Fibroblast of peridontal ligament (primary cell): Measurements from ENCODE around the gene COL5A1.

Experiments used
- DNase-seq: peaks from one replicate; pipeline ENCODE4 v3.0.0-alpha.2; 2010; ENCODE audit errors: extremely low read depth

Gene COL5A1

GRCh38 chr9:134815435-134816214 is 174.0 kb downstream of the COL5A1 start:
- DNase-seq = no peak

DNA sequence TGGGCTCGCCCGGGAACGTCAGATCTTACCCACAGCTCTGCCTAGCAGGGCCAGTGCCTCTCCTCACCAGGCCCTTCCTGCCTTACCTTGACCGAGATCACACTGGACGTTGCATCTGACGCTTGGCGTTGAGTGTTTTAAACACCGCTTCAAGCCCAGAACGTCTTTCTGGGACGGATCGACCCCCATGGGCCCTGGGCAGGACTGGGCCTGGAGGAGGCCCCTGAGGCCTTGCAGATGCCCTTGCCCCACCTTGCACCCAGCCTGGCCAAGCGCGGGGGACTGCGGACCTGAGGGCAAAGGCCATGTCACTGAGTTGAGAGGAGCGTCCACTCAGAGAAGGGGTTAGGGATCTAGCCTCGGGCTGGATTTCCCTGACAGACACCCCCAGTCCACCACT is 174.7 kb downstream of the COL5A1 start:
- DNase-seq = no peak

- DNase-seq = no peak
Observed at GRCh38 chr9:134818000-134818568, 176.5 kb downstream of the COL5A1 start.

- DNase-seq = no peak
Observed at GRCh38 chr9:134818591-134818990, 177.0 kb downstream of the COL5A1 start.

DNA sequence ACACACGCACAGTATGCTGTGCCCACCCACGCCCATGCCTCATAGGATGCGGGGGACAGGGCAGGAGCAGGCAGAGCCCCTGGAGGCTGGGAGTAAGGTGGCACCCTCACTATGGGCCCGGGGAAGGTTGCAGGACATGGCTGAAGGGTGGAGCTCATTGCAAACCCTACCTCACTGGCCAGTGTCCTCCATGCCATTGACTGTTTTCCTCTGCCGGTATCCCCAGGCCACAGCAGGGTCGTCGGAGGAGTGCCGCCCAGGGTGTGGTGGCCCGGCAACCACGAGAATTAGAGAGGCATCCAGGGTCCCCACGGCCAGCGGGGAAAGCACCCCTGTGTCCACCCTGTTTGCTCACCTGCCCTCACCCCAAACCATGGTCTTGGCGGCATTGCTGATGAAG is 179.3 kb downstream of the COL5A1 start:
- DNase-seq = no peak

GRCh38 chr9:134822541-134822940 is 180.9 kb downstream of the COL5A1 start:
- no peak for DNase-seq

- no peak for DNase-seq
Observed at GRCh38 chr9:134823623-134824022, 182.0 kb downstream of the COL5A1 start.

- no peak for DNase-seq
Observed at GRCh38 chr9:134824583-134824982, 183.0 kb downstream of the COL5A1 start.

GRCh38 chr9:134825025-134825424 is 183.4 kb downstream of the COL5A1 start:
- no peak for DNase-seq

- DNase-seq = no peak
Observed at GRCh38 chr9:134826336-134827285, 185.0 kb downstream of the COL5A1 start.

- DNase-seq = no peak
Observed at GRCh38 chr9:134827559-134827958, 186.0 kb downstream of the COL5A1 start.

GRCh38 chr9:134827993-134828392 is 186.4 kb downstream of the COL5A1 start:
- DNase-seq = no peak

DNA sequence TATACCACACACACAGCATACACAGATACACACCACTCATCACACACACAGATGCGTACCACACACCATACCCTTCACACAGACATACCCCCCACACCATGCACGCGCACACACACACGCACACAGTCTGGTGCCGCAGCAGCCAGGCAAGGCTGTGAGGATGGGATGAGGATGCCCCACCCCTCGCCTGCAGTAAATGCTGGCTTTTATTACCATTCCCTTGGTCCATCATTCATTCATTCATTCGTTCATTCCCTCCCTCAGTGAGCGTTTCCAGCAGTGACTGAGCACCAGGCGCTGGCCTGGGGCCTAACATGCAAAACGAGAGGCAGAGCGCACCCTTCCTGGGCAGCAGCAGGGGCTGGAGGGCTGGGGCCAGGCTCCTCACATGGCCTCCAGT is 187.3 kb downstream of the COL5A1 start:
- no peak for DNase-seq

DNA sequence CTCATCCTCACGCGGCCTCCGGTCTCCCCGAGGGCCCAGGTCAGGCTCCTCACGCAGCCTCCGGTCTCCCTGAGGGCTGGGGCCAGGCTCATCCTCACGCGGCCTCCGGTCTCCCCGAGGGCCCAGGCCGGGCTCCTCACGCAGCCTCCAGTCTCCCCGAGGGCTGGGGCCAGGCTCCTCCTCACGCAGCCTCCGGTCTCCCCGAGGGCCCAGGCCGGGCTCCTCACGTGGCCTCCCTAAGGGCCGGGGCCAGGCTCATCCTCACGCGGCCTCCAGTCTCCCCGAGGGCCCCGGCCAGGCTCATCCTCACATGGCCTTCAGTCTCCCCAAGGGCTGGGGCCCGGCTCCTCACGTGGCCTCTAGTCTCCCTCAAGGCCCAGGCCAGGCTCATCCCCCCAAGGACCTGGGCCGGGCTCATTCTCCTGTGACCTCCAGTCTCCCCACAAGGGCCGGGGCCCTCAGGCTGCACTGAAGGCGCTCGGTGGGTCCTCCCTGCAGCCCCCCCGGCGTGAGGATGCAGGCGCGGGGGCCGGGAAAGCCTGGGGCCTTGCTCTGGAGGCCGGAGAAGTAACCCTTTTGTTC is 187.8 kb downstream of the COL5A1 start:
- no peak for DNase-seq

GRCh38 chr9:134830126-134830525 is 188.5 kb downstream of the COL5A1 start:
- no peak for DNase-seq

- DNase-seq = no peak
Observed at GRCh38 chr9:134830926-134831720, 189.5 kb downstream of the COL5A1 start.

DNA sequence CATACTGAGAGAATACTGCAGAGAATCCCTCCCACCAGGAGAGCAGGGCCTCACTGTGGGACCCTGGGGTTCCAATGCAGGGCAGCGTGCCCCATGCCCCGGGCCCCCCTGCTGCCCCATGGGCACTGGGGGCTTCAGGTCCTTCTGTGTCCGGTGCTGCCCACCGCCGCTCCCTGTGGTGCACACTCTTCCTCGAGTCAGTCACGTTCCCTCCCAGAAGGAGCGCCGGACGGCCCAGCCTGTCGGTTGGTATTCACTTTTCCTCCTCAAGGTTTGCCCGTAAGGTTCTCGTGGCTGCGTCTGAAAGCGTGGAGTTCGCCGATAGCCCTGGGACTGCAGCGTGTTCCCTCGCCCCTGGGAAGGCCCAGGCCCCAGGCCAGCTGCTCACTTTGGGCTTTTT is 190.9 kb downstream of the COL5A1 start:
- DNase-seq = no peak

DNA sequence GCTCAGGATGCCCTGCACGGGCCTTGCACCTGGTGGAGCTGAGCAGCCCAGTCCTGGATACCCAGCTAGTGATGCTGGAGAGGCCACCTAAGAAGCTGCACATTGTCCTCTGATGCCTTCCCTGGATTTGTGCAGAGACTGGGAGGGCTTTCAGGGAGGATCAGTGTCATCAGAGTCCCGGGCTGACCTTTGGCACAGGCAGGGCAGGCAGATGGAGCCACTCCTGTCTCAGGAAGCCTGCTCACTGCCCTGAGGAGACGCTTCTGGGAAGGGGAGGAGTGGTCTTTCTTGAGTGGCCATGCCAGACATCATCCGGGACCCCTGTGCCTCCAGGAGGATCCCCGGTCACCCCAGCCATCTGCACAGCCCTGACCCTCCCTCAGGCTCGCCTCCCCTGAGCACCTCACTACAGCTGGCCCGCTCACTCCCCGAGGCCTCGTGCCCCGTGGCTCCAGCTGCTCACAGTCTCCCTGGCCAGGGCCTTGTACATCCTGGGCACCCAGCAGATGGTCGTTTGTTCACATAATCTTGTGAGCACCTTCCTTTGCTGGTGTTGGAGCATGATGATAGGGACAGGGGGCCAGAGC is 191.8 kb downstream of the COL5A1 start:
- DNase-seq = no peak

- DNase-seq = no peak
Observed at GRCh38 chr9:134834217-134834956, 192.8 kb downstream of the COL5A1 start.

DNA sequence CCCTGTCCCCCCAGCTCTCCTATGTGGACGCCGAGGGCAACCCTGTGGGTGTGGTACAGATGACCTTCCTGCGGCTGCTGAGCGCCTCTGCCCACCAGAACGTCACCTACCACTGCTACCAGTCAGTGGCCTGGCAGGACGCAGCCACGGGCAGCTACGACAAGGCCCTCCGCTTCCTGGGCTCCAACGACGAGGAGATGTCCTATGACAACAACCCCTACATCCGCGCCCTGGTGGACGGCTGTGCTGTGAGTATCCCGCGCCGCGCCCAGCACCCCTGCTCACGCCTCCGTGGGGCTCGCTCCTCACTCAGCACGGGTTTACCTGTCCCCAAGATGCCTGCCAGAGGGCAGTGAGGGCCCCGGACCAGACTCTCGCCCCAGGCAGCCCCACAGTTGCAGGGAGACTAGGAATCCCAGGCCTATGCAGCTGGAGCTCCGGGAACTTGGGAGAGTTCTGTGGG is 193.4 kb downstream of the COL5A1 start:
- DNase-seq = no peak
